GM12872 (cell line): ENCODE results near the gene TUFT1.

ENCODE experiments used
- TF ChIP-seq, protein P1 (sequence below): IDR thresholded peaks from 3 replicates; pipeline ENCODE4 v1.5.1; 2011; ENCODE audit warnings: low read depth, mild to moderate bottlenecking, low read length, moderate library complexity; ENCODE audit not compliant: insufficient read depth

TUFT1 gene

DNA sequence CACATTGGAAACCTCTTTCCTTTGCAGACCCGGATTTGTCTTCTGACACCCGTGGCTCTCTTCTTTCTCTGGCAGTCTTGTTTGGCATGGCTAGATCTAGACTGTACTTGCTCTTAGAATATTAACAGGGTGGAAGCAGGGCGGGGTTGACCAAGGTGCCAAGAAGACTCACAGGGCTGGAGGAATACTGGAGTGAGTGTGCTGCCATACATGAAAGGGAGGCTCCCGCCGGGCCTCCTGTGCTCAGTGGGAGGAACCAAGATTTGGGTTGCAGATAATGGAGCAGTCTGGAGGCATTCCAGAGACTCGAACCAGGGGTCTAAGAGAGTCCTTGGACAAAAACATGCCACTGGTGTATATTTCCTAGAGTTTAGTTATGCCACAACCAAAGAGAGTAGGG is 44.2 kb downstream of the TUFT1 start:
- TF ChIP-seq, protein P1, sequence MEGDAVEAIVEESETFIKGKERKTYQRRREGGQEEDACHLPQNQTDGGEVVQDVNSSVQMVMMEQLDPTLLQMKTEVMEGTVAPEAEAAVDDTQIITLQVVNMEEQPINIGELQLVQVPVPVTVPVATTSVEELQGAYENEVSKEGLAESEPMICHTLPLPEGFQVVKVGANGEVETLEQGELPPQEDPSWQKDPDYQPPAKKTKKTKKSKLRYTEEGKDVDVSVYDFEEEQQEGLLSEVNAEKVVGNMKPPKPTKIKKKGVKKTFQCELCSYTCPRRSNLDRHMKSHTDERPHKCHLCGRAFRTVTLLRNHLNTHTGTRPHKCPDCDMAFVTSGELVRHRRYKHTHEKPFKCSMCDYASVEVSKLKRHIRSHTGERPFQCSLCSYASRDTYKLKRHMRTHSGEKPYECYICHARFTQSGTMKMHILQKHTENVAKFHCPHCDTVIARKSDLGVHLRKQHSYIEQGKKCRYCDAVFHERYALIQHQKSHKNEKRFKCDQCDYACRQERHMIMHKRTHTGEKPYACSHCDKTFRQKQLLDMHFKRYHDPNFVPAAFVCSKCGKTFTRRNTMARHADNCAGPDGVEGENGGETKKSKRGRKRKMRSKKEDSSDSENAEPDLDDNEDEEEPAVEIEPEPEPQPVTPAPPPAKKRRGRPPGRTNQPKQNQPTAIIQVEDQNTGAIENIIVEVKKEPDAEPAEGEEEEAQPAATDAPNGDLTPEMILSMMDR: no peak

DNA sequence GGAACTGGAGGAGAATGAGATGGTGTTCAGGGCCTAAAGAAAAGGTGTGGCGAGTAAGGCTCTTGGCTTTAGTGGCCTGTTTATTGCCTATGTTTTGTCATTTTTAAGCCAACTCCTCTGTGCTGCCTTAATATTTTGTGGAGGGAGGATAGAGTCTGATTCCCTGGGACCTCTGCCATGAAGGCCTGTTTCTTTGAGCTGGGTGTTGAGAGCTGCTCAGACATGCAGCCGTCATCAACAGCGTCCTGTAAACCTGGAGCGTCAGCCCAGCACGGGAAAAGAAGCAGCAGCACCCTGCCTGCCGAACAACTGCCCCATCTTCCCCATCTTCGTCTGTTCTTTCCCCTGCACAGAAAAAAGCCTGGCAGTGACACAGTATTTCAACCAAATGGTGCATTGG is 44.7 kb downstream of the TUFT1 start:
- TF ChIP-seq, protein P1: no peak

DNA sequence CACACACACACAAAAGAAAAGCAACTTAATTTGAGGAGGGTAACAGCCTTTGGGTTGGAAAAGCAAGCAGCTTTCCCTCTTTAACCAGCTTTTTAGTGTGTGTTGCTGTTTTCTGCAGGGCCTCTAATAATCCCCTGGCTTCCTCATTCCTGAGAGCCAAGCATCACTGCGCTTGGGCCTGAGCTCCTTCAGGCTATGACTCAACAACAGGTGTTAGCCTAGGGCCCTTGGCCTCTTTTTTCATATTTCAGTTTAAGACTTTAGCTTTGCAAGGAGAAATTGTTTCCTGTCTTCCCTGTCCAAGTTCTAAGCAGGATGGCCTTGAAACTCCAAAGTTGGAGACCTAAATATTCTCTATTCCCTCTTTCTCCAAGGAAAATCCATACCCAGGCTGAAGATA is 45.5 kb downstream of the TUFT1 start:
- TF ChIP-seq, protein P1: no peak

DNA sequence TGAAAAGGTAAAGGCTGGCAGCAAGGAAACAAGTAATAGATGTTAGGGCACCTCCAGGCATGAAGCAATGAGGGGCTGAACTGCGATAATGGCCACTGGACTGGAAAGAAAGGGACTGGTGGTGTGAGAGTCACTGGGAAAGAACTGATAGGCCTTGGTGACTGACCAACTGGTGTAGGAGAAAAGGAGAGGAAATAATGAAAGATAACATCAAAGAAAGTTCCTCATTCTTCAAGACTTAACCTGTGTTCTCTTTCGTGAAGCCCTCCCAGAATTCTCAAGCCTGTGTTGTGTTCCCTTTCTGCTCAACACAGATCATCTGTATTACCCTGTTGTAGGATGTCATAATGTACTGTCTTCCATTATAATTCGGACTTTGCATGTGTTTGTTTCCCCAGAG is 50.9 kb downstream of the TUFT1 start:
- TF ChIP-seq, protein P1: no peak

DNA sequence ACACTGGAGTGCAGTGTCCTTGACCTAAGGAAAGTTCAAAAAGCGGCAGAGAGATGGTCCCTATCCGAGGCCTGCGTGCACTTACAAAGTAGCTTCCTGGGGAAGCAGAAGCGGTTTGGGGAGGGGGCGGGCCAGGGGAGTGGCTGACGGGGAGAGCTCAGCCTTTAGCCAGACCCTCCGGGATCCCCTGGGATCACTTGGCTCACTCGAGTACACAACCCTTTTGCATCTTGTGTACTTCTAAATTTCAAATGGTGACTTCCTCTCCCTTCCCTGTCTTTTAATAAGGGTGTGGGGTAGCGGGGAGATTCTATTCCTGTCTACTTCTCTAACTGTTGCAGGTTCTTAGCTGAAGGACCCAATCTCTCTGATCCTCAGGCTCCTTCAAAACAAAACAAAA is 53.6 kb downstream of the TUFT1 start:
- TF ChIP-seq, protein P1: no peak

DNA sequence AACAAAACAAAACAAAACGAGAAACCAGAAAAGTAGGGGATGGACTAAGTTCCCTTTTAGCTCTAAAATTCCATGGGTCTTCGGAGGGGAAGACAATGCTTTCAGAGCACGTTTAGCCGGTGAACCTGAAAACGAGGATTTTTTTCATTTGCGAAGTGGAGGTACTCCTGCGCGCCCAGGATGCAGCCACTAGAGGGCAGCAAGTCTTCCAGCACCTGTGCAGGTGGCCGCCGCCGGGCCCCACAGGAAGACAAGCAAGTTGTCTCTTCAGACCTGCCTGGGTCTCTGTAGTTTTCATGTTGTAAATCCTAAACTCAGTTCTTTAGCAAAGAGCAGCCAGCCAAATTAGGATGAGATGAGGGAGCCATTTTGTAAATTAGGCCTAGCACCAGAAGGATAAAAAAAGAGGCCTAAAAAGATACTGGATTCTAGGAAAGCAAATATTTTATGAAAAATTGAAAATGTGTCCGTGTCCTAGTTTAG is 54.1 kb downstream of the TUFT1 start:
- TF ChIP-seq, protein P1: peak; percentile 96

DNA sequence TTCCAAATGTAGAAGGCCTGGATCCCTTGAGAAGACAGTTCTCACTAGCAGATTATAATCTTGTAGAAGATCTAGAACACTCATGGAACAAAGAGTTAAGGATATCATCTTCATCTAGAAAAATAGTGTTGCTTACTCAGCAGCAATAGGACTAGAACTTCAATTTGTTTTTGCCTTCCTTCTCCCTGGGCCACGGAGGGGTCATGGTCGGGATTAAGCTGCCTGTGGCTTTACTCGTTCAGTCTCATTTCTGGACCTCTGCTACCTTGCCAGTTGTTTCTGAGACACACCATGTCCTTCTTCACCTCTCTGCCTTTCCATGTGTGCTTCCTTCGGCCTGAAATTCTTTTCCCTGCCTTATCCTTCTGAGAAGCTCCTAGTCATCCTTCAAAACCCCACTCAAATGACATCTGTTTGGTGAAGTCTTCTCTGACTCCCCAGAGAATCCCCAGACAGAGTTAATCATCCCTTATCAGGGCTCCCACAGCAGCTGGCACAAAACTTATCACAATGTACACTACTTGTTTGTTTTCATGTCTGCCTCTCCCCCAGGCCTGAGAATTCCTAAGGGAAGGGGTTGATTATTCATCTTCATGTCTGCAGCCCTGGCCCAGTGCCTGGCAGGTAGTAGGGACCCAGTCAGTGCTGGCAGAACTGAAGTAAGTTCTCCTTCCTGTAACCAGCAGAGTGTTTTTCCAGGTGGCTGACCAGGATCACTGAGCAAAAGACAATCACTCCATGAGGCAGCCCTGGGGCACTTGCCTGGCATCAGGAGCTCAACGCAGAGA is 56.3 kb downstream of the TUFT1 start:
- TF ChIP-seq, protein P1: no peak
